B cell (primary cell): ENCODE measurements around the gene COPA. TPM values are rescaled to one million over a fixed set of nuclear protein-coding genes. Genes with fewer than 3 reads are reported as not detected.

Experiments
- ATAC-seq: fragments of 200-7000 bp; cut with Tn5 transposase; one replicate; pipeline ENCODE4 v1.10.0; 2021; ENCODE audit warnings: low read depth, mild to moderate bottlenecking, moderate number of reproducible peaks, moderate library complexity
- CTCF ChIA-PET: fragments of 350-600 bp; sonication (Branson Sonifier 250); formaldehyde crosslinking; loops from one replicate; lab custom pipeline; 2021; ENCODE audit warnings: antibody characterized with exemption, inconsistent platforms; lab: Charles Lee
- POLR2A ChIA-PET: fragments of 350-600 bp; sonication (Branson Sonifier 250); formaldehyde crosslinking; loops from one replicate; lab custom pipeline; 2021; ENCODE audit warnings: antibody characterized with exemption; lab: Charles Lee
- DNase-seq: peaks from one replicate; pipeline ENCODE4 v3.0.0; 2013
- H2AFZ ChIP-seq: 2 replicates; pipeline ENCODE4 v1.6.1; 2012; ENCODE audit warnings: mild to moderate bottlenecking, low read depth, low read length; ENCODE audit not compliant: insufficient read depth, poor library complexity, severe bottlenecking
- H3K27ac ChIP-seq, 2 donors: 1 replicate in 1 of 2; 2 replicates in 1 of 2; pipeline ENCODE4 v1.5.1; 2012 to 2013; ENCODE audit warnings: low read length in 2 of 2, mild to moderate bottlenecking in 2 of 2, moderate library complexity in 1 of 2
- H3K27me3 ChIP-seq, 4 experiments: fragments of 200-600 bp in 1 of 4; sonication (generic) in 1 of 4; replicated peaks in 1 of 4; 1 replicate in 2 of 4; 2 replicates in 2 of 4; pipeline versions ENCODE4 v1.6.1 to v1.7.0; 2013 to 2016; ENCODE audit warnings: low read length in 3 of 4, mild to moderate bottlenecking in 2 of 4, mixed read lengths in 1 of 4, moderate library complexity in 1 of 4; ENCODE audit not compliant: insufficient read depth in 4 of 4, control insufficient read depth in 3 of 4; ENCODE audit errors: control extremely low read depth in 1 of 4
- H3K36me3 ChIP-seq, 2 experiments: replicated peaks in 1 of 2; 1 replicate in 1 of 2; 2 replicates in 1 of 2; pipeline versions ENCODE4 v1.6.1 to v1.7.1; 2013; ENCODE audit warnings: low read length in 1 of 2; ENCODE audit not compliant: insufficient read depth in 2 of 2, control insufficient read depth in 1 of 2; ENCODE audit errors: control extremely low read depth in 1 of 2, extremely low read depth in 1 of 2
- H3K4me1 ChIP-seq, 2 donors: fragments of 200-600 bp in 1 of 2; sonication (generic) in 1 of 2; 1 replicate in 1 of 2; 2 replicates in 1 of 2; pipeline versions ENCODE4 v1.5.1 to v1.6.1; 2013 to 2017; ENCODE audit warnings: low read length in 2 of 2; ENCODE audit not compliant: control insufficient read depth in 2 of 2, insufficient read depth in 2 of 2
- H3K4me2 ChIP-seq: replicated peaks from 2 replicates; pipeline ENCODE3; 2012; ENCODE audit warnings: mild to moderate bottlenecking, low read depth, low read length; ENCODE audit not compliant: poor library complexity, severe bottlenecking
- H3K4me3 ChIP-seq, 5 experiments: fragments of 200-600 bp in 1 of 5; sonication (generic) in 1 of 5; 1 replicate in 3 of 5; 2 replicates in 2 of 5; pipeline versions ENCODE4 v1.5.1 to v1.7.0; 2011 to 2016; ENCODE audit warnings: low read length in 4 of 5, mild to moderate bottlenecking in 4 of 5, low read depth in 2 of 5, control low read depth in 1 of 5, moderate library complexity in 1 of 5; ENCODE audit not compliant: insufficient read depth in 1 of 5; ENCODE audit errors: control extremely low read depth in 1 of 5, extremely low read depth in 1 of 5
- H3K79me2 ChIP-seq: fragments of 200-600 bp; sonication (generic); one replicate; pipeline ENCODE4 v1.6.0; 2016; ENCODE audit warnings: low read length; ENCODE audit not compliant: control insufficient read depth, insufficient read depth
- H3K9ac ChIP-seq: fragments of 200-600 bp; sonication (generic); 2 replicates; pipeline ENCODE4 v1.6.1; 2017; ENCODE audit warnings: mild to moderate bottlenecking, low read length, moderate library complexity
- H3K9me3 ChIP-seq, 3 donors: one replicate each; pipeline versions ENCODE4 v1.6.1 to v1.7.1; 2013; ENCODE audit warnings: low read length in 2 of 3; ENCODE audit not compliant: control insufficient read depth in 2 of 3, insufficient read depth in 1 of 3; ENCODE audit errors: control extremely low read depth in 1 of 3
- H4K20me1 ChIP-seq: 2 replicates; pipeline ENCODE4 v1.6.0; 2012; ENCODE audit warnings: mild to moderate bottlenecking, low read length; ENCODE audit not compliant: insufficient read depth, control insufficient read depth, poor library complexity, severe bottlenecking
- H3K27ac Mint-ChIP-seq: one replicate; pipeline ENCODE4 v1.8.0; 2021; ENCODE audit warnings: mixed read lengths
- H3K27me3 Mint-ChIP-seq: one replicate; pipeline ENCODE4 v1.8.0; 2021; ENCODE audit warnings: mixed read lengths
- H3K4me1 Mint-ChIP-seq: one replicate; pipeline ENCODE4 v1.8.0; 2021; ENCODE audit warnings: mixed read lengths
- H3K4me3 Mint-ChIP-seq: one replicate; pipeline ENCODE4 v1.8.0; 2021; ENCODE audit warnings: mixed read lengths
- H3K9me3 Mint-ChIP-seq: one replicate; pipeline ENCODE4 v1.8.0; 2022; ENCODE audit warnings: mixed read lengths; ENCODE audit not compliant: insufficient read depth
- CTCF ChIP-seq: fragments of 200-600 bp; IDR thresholded peaks from one replicate; pipeline ENCODE4 v1.8.0; 2022; ENCODE audit warnings: antibody characterized with exemption, mild to moderate bottlenecking
- EZH2 ChIP-seq: IDR thresholded peaks from 2 replicates; pipeline ENCODE4 v1.6.1; 2012; ENCODE audit warnings: borderline replicate concordance, low read depth, mild to moderate bottlenecking, moderate library complexity, low read length; ENCODE audit not compliant: insufficient read depth, poor library complexity, severe bottlenecking
- WGBS: methylation state at CpG from one replicate; pipeline ENCODE4 v1.1.5; 2013; ENCODE audit warnings: missing lambda C conversion rate; ENCODE audit not compliant: insufficient coverage; 5-methylcytosine and 5-hydroxymethylcytosine counted together
- intact Hi-C: fragments of 100-400 bp; cut with micrococcal nuclease; formaldehyde crosslinking; loops from one replicate; pipeline ENCODE4 v1.10.0; 2022
- polyA plus RNA-seq: library from polyadenylated mRNA; depleted of rRNA; stranded (reverse); fragments of >200 nt; gene quantifications from 2 replicates; pipeline ENCODE4 v1.2.3, GENCODE V29; 2012
- total RNA-seq, 2 donors: library from RNA; stranded (reverse); fragments of 120-200 nt in 1 of 2; gene quantifications; 1 replicate in 1 of 2; 2 replicates in 1 of 2; pipeline versions ENCODE4 v1.2.3 to v1.2.4, GENCODE V29; 2013 to 2022

The COPA gene
- total and polyA plus RNA-seq, 2 donors (not counting 1 experiment from before 2014, with no cell fraction given), result 39.1 to 168 TPM

GRCh38 chr1:160362168-160362957 lies 19.3 kb upstream of the COPA start:
- 95% methylated on average over 8 of the region's 9 CpGs for WGBS

GRCh38 chr1:160361814-160362167 lies 18.7 kb upstream of the COPA start:
- no peaks in the 10 kb centered on the region for H3K9me3 ChIP-seq
- Mint-ChIP-seq H3K4me1 (no peaks in the 10 kb centered on the region), H3K9me3 (no peaks in the 10 kb centered on the region), H3K27ac (no peak overlapping the region), H3K4me3 (no peak overlapping the region), H3K27me3 (no peaks in the 10 kb centered on the region)
- H3K27me3 ChIP-seq, result no peaks in the 10 kb centered on the region
- no peak for TF ChIP-seq CTCF
- no peak for TF ChIP-seq EZH2
- ATAC-seq (no peak), DNase-seq (no peak)
- no peak overlapping the region for H3K4me2 ChIP-seq
- CTCF ChIA-PET, result no interaction called here
- H3K9ac ChIP-seq, result no peak overlapping the region
- peaks cover 0 to 29% of the 10 kb centered on the region in 2 experiments for H3K36me3 ChIP-seq
- no peak overlapping the region for H3K4me3 ChIP-seq
- H3K79me2 ChIP-seq, result no peaks in the 10 kb centered on the region
- intact Hi-C loops, result no loop called here
- no peaks in the 10 kb centered on the region for H3K4me1 ChIP-seq
- H4K20me1 ChIP-seq, result no peaks in the 10 kb centered on the region
- H3K27ac ChIP-seq, result no peak overlapping the region
- WGBS, result 67% methylated on average over 1 of the region's 4 CpGs
- H2AFZ ChIP-seq, result no peak overlapping the region
- POLR2A ChIA-PET, result no interaction called here

More at GRCh38 chr1:160362168-160362957, 19.3 kb upstream of the COPA start:
- POLR2A ChIA-PET, result no interaction called here
- intact Hi-C loops, result no loop called here
- H3K4me2 ChIP-seq, result no peak overlapping the region
- H3K27ac ChIP-seq, result no peak overlapping the region
- TF ChIP-seq EZH2, result no peak
- Mint-ChIP-seq H3K9me3 (no peaks in the 10 kb centered on the region), H3K27ac (peak overlapping the region; percentile 68), H3K27me3 (no peaks in the 10 kb centered on the region), H3K4me1 (no peaks in the 10 kb centered on the region), H3K4me3 (no peak overlapping the region)
- no peaks in the 10 kb centered on the region for H3K9me3 ChIP-seq
- H3K4me3 ChIP-seq, result no peak overlapping the region
- H3K36me3 ChIP-seq, result peaks cover 0 to 27% of the 10 kb centered on the region in 2 experiments
- no peaks in the 10 kb centered on the region for H3K79me2 ChIP-seq
- H2AFZ ChIP-seq, result no peak overlapping the region
- no peak overlapping the region for H3K9ac ChIP-seq
- H3K4me1 ChIP-seq, result no peaks in the 10 kb centered on the region
- H3K27me3 ChIP-seq, result no peaks in the 10 kb centered on the region
- H4K20me1 ChIP-seq, result no peaks in the 10 kb centered on the region
- CTCF ChIA-PET, result interaction anchor here (0.6 to 2.2 kb wide), 3 partner anchors 8 to 263 kb away, joined by 4 to 13 read pairs (median 11); no protein-coding TSS in a partner anchor
- no peak for ATAC-seq
- DNase-seq, result no peak
